Natural killer cell (primary cell): ENCODE data around the gene ALOX12B. TPM values are rescaled to one million over a fixed set of nuclear protein-coding genes. Genes with fewer than 3 reads are reported as not detected.

Experiments
- ATAC-seq, 3 donors: fragments of 150-1000 bp in 2 of 3; fragments of 200-7000 bp in 1 of 3; cut with Tn5 transposase; 1 replicate in 1 of 3; 2 replicates in 2 of 3; pipeline ENCODE4 v1.10.0; 2021; ENCODE audit warnings: mild to moderate bottlenecking in 2 of 3, moderate library complexity in 2 of 3
- DNase-seq, 2 donors: peaks; one replicate each; pipeline versions ENCODE4 v3.0.0 to v3.0.0-alpha.2; 2013 to 2021; ENCODE audit warnings: mixed read lengths in 1 of 2
- H3K27ac ChIP-seq: one replicate; pipeline ENCODE4 v1.5.1; 2013; ENCODE audit warnings: mild to moderate bottlenecking, low read length
- H3K27me3 ChIP-seq: one replicate; pipeline ENCODE4 v1.6.1; 2013; ENCODE audit warnings: low read length; ENCODE audit not compliant: control insufficient read depth, insufficient read depth
- H3K36me3 ChIP-seq: one replicate; pipeline ENCODE4 v1.6.1; 2013; ENCODE audit warnings: low read length; ENCODE audit not compliant: control insufficient read depth, insufficient read depth
- H3K4me1 ChIP-seq: one replicate; pipeline ENCODE4 v1.6.1; 2013; ENCODE audit warnings: low read length; ENCODE audit not compliant: control insufficient read depth, insufficient read depth
- H3K4me3 ChIP-seq: one replicate; pipeline ENCODE4 v1.5.1; 2013; ENCODE audit warnings: low read length
- H3K9me3 ChIP-seq: one replicate; pipeline ENCODE4 v1.6.1; 2013; ENCODE audit warnings: low read length; ENCODE audit not compliant: control insufficient read depth, insufficient read depth
- H3K27ac Mint-ChIP-seq, 2 donors: one replicate each; pipeline ENCODE4 v1.8.0; 2022; ENCODE audit warnings: mild to moderate bottlenecking in 2 of 2, mixed read lengths in 2 of 2, moderate library complexity in 1 of 2
- H3K27me3 Mint-ChIP-seq, 2 donors: one replicate each; pipeline ENCODE4 v1.8.0; 2022; ENCODE audit warnings: low read depth in 2 of 2, mixed read lengths in 2 of 2
- H3K36me3 Mint-ChIP-seq: one replicate; pipeline ENCODE4 v1.8.0; 2022; ENCODE audit warnings: mixed read lengths
- H3K4me1 Mint-ChIP-seq, 2 donors: one replicate each; pipeline ENCODE4 v1.8.0; 2022; ENCODE audit warnings: mixed read lengths in 2 of 2
- H3K4me3 Mint-ChIP-seq: one replicate; pipeline ENCODE4 v1.8.0; 2022; ENCODE audit warnings: mild to moderate bottlenecking, moderate library complexity, mixed read lengths
- H3K9me3 Mint-ChIP-seq, 2 donors: one replicate each; pipeline ENCODE4 v1.8.0; 2022; ENCODE audit warnings: mixed read lengths in 2 of 2
- CTCF ChIP-seq: fragments of 200-600 bp; IDR thresholded peaks from one replicate; pipeline ENCODE4 v1.8.0; 2022; ENCODE audit warnings: antibody characterized with exemption
- WGBS: methylation state at CpG from one replicate; pipeline ENCODE4 v1.1.7; 2013; ENCODE audit warnings: missing lambda C conversion rate; ENCODE audit not compliant: insufficient coverage; 5-methylcytosine and 5-hydroxymethylcytosine counted together
- intact Hi-C: fragments of 100-400 bp; cut with micrococcal nuclease; formaldehyde crosslinking; loops from one replicate; pipeline ENCODE4 v1.14.2; 2022
- total RNA-seq, 4 donors: library from RNA; stranded (reverse); fragments of 120-200 nt in 1 of 4; gene quantifications; one replicate each; pipeline versions ENCODE4 v1.2.3 to v1.2.4, GENCODE V29; 2013 to 2022

ALOX12B gene
- total RNA-seq, 3 donors from 2014 or later (not counting 1 experiment from before 2014, with no cell fraction given): 0.29 to 0.58 (median 0.56) TPM

- no peak for DNase-seq
- H3K4me3 ChIP-seq: no peak overlapping the region
- no peak overlapping the region for H3K27ac ChIP-seq
- H3K4me3 Mint-ChIP-seq: no peak overlapping the region
- no peak for ATAC-seq
- no peaks in the 10 kb centered on the region for H3K36me3 ChIP-seq
- peaks cover 4% of the 10 kb centered on the region in 2 donors for H3K4me1 Mint-ChIP-seq
- H3K9me3 ChIP-seq: no peaks in the 10 kb centered on the region
- WGBS: 88% methylated on average over 8 of the region's 8 CpGs
- H3K4me1 ChIP-seq: peaks cover 6% of the 10 kb centered on the region
- H3K9me3 Mint-ChIP-seq: no peaks in the 10 kb centered on the region
- no peak overlapping the region for H3K27ac Mint-ChIP-seq
- no peak for TF ChIP-seq CTCF
- no peaks in the 10 kb centered on the region for H3K36me3 Mint-ChIP-seq
- peaks cover 0 to 15% of the 10 kb centered on the region in 2 donors for H3K27me3 Mint-ChIP-seq
- H3K27me3 ChIP-seq: no peaks in the 10 kb centered on the region
- intact Hi-C loops: loop anchor here (10.0 kb wide), 1 partner anchor 688 kb away; no protein-coding TSS in a partner anchor
These were observed 9.0 kb upstream of the ALOX12B start for GRCh38 chr17:8096541-8096940.

DNA sequence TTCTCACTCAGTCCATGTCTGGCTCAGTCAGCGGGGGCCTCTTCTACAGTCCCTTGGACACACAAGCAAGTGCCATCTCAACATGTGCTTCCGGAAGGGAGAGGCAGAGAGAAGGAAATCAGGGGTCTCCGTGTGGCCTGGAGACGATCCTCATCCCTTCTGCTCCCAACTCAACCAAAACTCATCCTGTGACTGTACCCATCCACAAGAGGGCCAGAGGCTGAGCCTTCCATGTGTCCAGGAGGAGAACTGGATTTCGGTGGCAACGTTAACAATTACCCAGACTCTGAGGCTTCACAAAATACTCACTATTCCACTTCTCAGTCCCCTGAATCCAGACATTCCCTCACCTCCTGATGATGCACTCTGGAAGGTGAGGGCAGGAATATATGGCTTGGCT, 7.8 kb upstream of the ALOX12B start:
- Mint-ChIP-seq H3K27ac (no peak overlapping the region), H3K36me3 (no peaks in the 10 kb centered on the region), H3K4me3 (no peak overlapping the region), H3K9me3 (no peaks in the 10 kb centered on the region), H3K27me3 (peaks cover 5 to 24% of the 10 kb centered on the region in 2 donors), H3K4me1 (peaks cover 4% of the 10 kb centered on the region in 2 donors)
- H3K9me3 ChIP-seq: no peaks in the 10 kb centered on the region
- DNase-seq: no peak
- H3K27ac ChIP-seq: no peak overlapping the region
- H3K4me3 ChIP-seq: no peak overlapping the region
- H3K4me1 ChIP-seq: peaks cover 10% of the 10 kb centered on the region
- H3K36me3 ChIP-seq: no peaks in the 10 kb centered on the region
- WGBS: 77% methylated on average over 6 of the region's 6 CpGs
- intact Hi-C loops: loop anchor here (10.0 kb wide), 1 partner anchor 689 kb away; no protein-coding TSS in a partner anchor
- no peak for TF ChIP-seq CTCF
- no peaks in the 10 kb centered on the region for H3K27me3 ChIP-seq
- ATAC-seq: no peak

- Histone ChIP-seq H3K27ac (no peak overlapping the region), H3K9me3 (no peaks in the 10 kb centered on the region), H3K27me3 (no peaks in the 10 kb centered on the region), H3K4me3 (no peak overlapping the region), H3K4me1 (peaks cover 10% of the 10 kb centered on the region), H3K36me3 (no peaks in the 10 kb centered on the region)
- Mint-ChIP-seq H3K4me3 (no peak overlapping the region), H3K4me1 (peaks cover 4% of the 10 kb centered on the region in 2 donors), H3K27ac (no peak overlapping the region), H3K36me3 (no peaks in the 10 kb centered on the region), H3K27me3 (peaks cover 23 to 38% of the 10 kb centered on the region in 2 donors), H3K9me3 (no peaks in the 10 kb centered on the region)
- DNase-seq (no peak), ATAC-seq (no peak)
- TF ChIP-seq CTCF: no peak
- WGBS: 44% methylated on average over 9 of the region's 9 CpGs
- intact Hi-C loops: loop anchor here (10.0 kb wide), 1 partner anchor 694 kb away; no protein-coding TSS in a partner anchor
These were observed 3.6 kb upstream of the ALOX12B start for GRCh38 chr17:8091033-8091687.
